Stimulated activated CD4-positive, alpha-beta T cell treated with anti-CD3 and anti-CD28 coated beads, Interleukin-2, amount 100 ng/mL, for 48 hours (primary cell): Measurements from ENCODE around the gene SNRNP48.

Source experiments
- DNase-seq, 2 donors: peaks; one replicate each; pipeline ENCODE4 v3.0.0-alpha.2; 2020

The SNRNP48 gene

DNA sequence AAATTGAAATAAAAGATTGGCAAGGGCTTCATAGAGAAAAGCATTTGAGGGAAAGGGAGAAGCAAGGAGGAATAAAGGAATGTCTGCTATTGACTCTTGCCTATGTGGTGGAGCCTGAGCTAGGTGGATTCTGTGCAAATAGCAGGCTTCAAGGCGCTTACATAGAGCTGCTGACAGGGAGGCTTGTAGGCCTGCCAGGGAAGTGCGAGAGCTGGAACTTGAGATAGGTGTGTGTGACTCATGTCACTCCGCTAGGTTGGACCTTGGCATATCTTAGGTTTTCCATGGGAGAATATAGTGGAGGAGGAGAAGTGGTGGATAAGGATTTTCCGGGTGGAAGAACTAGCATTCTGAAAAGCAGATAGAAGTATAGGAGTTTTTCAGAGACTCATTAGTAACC is 14.0 kb downstream of the SNRNP48 start:
- DNase-seq = no peak

DNA sequence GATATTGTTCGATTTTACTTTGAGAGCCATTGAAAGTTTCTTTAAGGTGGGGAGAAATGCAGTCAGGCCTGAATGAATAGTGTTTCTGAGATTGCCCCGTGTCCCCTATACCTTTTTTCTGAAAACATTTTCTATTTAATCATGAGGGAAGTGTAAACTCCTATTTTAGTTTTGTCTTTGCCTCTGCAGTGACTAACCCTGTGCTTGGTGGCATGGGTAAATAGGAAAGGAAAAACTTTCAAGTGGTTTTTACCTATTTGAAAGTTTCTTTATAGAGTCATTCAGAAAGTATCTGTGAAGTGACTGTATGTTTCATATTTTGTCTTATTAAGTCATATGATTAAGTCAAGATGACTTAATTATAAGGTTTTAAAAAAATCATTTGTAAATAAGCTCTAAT is 14.5 kb downstream of the SNRNP48 start:
- DNase-seq = no peak

DNA sequence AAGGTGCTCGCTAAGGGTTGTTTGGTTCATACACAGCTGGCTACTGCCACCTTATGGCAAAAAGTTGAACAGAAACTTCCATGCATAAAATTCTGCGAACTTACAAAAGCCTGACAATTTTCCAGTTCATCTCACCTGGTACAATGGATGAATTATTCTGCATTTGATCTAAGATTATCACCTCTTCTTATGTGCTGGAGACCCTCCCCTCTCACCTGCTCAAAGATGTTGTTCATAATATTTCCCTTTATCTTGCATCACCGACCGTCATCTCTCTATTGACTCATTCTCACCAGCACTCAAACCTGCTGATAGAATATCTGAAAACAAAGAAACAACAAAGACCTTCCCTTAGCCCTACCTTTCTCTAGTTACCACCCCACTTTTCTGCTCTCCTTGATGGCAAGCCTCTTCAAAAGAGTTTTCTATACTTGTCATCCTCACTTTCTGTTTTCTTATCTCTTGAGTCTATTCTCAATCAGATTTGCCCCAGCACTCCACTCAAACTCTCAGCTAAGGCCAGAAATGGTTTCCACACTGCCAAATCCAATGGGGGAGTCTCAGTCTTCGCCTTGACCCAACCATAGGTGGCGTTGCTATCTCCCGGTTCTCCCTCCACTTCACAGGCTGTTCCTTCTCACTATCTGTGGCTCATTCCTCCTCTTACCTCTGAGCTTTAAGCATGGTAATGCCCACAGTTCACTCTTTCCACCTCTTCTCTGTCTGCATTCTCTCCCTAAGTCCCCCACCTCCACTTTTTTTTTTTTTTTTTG is 25.8 kb downstream of the SNRNP48 start:
- DNase-seq = no peak

DNA sequence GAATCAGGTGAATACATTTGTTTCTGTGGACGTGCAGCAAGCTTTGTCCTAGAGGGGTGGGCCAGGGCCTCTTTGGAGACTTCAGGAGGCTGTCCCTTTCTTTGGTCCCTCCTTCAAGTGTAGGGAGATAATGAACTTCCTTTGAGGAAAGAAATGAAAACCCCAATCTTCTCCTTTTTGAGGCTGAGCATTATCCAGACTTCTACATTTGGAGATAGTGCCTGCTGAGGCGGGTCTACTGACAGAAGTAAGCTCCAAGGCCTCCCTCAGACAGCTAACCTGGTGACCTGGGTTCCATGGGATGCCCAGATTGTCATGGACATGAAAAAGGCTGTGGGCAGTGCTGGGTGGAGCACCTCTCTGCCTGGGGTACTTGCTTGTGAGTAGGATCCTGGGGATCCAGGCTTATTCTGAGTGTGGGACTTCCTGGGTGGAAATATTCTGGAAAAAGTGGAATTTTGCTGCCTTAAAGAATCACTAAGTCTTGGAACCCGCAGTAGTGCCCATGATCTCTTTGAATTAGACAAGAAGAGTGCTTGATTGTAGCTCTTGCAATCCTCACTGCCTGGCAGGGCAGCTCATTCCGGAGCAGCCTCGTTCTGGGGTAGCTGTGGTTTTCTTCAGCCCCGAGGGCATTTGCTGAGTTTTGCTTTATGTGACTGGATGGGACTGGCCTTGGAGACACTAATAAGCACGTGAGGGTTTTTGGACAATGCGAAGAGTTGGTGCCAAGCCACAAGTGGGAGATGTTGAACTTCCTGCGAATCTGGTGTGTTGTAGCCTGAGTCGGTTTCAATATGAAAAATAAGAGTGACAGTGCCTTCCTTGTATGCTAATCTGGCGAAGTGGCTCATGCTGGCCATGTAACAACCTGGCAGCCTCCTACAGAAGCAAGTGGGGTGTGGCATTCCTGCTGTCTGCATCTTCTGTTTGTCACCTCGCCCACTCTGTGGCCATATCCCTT is 28.1 kb downstream of the SNRNP48 start:
- DNase-seq = no peak

DNA sequence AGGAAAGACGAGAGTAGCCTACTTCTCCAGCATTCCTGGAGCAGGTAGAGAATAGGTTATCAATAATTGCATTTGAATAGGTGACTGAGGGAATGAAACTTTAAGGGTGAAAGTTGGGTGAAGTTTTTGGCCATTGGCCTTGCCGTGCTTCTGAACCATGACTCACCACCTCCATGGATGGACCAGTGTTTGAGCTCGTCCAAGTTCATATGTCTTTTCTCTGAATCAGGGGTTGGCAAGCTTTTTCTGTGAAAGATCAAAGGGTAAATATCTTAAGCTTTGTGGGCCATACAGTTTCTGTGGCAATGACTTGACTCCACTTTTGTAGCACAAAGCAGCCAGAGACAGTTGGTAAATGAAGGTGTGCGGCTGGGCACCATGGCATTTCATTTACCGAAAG is 31.8 kb downstream of the SNRNP48 start:
- DNase-seq = no peak

DNA sequence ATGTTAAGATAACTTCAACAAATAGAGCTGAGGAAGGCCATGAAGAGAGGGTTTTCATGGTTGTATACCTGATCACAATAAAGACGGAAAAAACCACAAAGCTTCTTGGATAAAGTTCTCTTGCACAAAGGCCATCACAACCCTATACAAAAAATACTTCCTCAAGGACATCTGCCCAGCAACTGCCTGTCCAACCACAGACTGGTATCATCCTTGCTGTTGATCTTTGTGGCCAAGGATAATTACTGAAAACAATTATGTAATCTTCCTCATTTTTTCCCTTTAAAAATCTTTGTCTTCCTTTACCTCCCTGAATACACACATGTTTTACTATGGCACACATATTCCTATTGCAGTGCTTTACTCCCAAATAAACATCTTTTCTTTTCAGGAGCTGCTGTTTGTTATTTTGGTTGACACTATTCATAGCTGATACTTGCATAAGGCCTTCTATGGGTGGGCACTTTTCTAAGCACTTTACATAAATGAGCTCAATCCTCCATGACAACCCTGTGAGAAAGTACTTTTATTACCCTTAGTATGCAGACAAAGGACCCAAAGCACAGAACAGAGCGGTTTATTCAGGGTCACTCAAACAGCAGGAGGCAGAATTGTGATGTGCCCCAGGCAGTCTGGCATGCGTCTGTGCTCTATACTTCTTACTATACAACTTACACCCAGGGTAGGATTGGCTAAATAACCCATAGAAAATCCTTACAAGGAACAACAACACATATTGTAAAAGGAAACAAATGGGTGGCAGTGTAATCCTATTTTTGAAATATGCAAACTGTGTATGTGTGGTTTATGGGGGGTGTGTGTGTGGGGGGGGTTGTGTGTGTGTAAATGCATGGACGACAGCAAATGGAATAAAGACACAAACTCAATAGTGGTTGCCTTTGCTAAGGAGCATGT is 35.1 kb downstream of the SNRNP48 start:
- no peak for DNase-seq

DNA sequence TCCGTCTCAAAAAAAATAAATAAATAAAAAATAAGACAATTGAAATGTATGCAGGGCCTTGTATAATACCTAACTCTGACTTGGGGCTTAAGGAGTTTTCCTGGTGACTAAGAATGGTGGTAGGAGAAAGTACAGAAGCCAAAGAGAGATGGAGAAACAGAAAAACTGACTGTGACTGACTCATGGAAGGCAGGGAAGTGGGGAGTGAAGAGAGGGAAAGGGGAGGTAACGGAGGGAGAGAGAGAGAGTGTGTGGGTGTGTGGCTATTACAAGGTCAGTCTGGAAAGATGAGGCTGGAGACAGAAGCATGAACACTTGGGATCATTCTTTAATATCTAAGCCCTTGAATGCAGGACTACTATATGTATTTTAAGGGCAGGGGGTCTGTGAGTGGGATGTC is 38.5 kb downstream of the SNRNP48 start:
- DNase-seq = no peak

DNA sequence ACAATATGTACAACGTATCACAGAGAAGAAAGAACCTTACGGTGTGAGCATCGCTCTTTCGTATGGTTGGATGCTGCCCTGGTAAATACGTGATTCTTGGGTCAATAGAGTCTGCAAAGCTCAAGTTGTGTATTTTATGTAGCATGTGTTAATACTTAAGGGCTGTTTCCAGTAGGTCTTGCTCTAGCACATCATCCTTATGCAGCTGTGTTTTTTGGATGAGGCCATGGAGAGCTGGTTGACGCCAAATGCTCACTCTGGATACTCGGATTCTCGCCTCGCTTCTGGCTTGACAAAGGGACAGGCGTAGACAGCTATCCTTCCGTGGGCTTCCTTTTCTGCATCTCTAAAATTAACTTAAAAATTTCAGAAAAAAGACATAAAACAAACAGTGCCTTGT is 38.9 kb downstream of the SNRNP48 start:
- DNase-seq = no peak

DNA sequence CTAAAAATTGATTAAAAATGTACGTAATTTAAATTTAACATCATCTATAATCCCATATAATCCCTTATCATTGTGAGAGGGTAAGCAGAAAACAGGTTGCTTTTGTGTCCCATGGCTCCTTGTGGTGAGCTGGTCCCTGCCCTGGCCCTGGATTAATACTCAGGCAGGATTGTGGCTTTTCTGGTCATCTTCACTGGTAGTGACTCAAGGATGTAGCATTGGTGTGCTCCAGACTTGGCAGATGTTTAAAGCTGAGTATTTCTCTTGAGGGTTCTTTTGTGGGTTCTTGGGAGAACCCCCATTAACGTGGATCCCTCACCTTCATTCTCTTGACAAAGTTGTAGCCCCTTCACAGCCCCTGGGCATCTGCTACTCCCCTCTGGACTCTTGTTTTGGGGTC is 39.3 kb downstream of the SNRNP48 start:
- no peak for DNase-seq

DNA sequence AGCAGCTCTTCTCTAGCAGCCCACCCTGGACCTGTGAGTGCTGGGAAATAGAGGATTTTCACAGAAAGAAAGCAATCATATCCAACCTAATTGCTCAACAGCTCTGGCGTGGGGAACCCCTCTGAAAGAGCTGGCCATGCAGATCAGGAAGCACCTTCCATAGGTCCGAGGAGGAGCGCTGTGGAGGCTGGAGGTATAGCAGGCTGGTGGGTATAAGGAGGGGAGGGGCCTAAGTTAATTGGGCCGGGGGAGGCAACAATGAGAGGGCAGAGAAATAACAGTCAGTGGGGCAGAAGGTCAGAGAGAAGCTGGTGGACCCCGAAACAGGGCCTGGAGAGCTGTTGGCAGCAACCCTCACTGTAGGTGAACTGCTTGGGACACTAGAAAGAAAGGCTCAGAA is 40.8 kb downstream of the SNRNP48 start:
- no peak for DNase-seq

DNA sequence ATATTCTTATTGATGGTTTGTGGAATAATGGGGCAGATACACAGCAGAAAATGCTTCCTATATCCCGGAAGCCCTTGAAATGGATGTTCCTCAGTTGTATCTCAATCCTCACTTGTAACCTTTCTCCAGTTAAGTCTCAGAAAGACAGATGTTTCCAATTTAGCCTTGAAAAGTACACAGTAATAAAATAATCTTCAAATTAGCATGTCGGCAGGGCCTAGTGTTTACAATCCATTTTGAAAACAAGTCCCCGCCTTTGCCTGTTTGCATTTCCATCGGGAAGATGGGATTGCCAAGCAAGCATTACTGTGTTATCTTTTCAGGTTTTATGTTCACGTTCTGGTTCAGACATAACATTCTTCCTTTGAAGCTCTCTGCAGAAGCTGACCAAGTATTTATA is 41.5 kb downstream of the SNRNP48 start:
- DNase-seq = no peak

DNA sequence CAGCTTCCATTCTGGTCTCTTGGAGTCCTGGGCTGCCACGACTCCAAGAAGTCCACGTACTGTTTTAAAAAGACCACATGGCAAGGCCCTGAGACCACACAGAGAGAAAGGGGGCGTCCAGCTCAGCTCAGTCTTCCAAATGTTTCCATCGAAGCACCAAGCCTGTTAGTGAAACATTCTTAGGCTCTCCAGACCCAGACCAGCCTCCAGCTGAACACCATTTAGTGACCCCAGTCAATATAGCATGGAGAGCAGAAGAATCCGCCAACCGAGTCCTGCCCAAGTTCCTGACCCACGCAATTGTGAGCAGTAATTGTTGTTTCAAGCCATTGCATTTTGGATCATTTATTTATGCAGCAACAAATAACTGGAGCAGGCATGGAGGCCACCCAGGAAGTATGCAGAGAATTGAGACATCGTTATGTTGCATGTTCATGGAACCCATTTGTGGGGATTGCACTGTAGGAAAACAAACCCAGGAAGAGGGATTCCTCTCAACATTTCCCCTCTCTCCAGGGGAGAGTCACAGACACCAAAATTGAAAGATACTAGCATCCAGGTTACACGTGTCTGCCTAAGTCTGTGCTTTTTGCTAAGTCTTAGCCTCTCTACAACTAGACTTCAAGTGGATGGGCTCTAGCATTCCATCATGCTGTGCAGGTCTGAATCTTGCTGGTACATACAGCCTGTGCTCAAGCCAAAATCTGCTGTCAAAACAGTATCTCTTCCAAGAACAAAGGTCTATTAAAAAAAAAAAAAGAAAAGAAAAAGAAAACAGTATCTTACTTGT is 42.7 kb downstream of the SNRNP48 start:
- no peak for DNase-seq

DNA sequence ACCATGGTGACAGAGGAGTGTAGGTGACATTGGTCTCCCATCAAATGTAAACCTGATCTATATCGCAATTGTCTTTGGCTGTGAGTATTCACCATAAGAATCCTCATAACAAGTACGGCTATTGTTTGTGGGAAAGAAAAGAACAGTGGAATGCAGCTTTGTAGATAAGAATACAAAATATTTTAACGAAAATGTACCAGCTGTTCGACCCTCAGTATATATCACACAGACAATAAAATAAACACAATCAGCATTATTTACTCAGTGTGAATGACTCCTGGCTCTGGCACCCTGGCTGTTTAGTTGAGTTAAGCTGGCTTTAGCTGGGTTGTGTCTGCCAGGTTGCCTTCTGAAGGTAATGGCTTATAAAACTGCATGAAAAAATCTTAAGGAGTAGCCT is 43.4 kb downstream of the SNRNP48 start:
- no peak for DNase-seq

DNA sequence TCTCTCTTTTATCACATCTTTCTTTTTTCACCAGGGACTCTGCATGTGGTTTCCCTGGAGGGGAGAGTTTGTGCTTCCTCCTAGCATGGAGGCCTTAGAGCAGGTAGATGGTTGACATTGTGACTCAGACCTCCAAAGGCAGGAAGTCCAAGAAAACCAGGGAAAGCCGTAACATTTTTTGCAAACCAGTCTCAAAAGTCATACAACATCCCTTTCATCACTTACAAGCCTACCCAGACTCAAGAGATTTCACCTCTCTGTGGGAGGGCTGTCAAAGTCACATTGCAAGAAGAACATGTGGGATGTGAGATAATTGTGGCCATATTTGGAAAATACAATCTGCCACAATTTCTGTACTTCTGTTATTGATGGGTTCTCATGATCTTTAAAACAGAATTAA is 46.2 kb downstream of the SNRNP48 start:
- no peak for DNase-seq

DNA sequence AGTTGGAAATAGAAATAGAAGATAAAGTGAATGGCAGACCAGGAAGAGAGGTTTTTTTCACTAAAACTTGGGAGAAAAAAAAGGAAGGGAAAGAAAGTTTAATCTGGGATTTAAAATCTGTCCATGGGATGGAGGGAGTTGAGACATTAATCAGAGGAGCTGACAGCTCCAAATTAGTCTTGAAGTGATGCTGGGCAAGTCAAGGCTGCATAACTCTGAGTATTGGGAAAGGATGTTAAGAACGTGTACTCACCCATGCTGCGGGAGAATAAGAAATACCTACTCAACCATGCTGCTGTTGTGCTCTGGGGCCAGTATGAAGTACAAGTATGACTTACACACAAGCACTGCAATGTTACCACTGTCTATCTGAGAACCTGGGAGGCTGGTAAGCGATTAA is 47.5 kb downstream of the SNRNP48 start:
- no peak for DNase-seq

DNA sequence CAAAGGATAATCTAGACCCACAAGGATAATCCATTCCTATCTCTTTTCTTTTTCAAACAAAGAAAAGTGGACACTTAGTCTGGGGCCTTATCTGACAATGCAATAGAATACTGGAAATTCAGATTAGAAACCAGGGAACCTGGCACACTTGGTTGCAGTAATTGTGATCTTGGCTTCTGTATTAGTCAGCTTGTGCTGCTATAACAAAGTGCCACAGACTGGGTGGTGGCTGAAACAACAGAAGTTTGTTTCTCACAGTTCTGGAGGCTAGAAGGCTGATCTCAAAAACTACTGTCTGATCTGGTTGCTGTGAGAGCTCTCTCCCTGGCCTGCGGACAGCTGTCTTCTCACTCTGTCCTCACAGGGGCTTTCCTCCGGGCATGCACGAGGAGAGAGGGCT is 49.4 kb downstream of the SNRNP48 start:
- DNase-seq = no peak

DNA sequence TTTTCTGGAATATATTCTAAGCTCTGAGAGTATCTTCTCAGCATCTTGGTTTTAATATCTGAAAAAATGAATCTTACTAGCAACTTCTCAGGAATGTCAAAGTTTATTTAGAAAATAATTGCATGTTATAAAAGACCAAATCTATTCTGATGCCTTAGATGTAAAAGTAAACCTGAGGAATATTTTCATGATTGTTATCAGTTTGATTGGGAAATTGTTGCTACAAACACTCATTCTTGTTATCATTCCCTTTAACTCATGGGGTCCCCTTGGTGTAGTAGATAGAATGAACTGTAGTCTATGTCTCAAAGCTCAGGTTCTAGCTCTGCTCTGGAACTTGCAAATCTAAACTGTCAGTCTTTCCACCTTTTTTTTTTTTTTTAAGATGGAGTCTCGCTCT is 50.0 kb downstream of the SNRNP48 start:
- no peak for DNase-seq

DNA sequence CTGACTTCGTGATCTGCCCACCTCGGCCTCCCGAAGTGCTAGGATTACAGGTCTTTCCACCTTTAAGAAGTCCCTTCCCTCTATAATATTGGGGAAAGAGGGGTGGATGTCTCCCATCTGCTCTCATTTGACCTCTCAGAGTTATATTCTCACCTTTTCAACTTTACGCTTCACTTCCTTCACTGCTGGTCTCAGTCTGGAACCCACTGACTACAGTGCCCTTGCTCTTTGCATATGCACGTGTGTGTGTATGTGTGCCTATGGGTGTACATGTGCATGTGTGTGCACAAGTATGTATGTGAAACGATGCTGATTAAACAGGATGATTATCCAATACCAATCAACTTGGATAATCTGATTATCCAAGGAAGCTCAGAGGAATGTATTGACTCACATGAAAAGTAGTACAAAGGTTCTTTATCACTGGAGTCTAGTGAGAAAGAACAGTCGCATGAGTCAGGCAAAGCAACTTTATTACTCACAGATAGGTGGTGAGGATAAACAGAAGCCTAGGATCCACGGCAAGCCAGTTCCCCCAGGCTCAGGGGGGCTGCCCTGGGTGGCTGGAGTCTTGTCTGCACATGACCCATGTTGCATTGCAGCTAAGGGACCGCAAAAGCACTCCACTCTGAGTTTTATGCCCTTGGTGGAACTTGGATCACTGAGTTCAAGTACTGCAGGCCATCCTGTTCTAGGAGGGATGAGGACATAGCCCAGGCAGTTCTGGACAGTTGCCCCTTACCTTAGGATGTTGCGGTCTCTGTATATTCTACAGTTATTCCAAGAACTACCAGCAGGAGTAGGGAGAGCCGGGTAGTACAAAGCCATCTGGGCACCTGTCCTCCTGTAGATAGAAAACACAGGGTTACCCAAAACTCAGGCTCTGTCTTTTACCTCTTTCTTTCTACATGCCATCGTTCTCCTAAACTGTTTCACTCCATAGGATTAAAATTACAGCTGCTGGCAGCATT is 50.9 kb downstream of the SNRNP48 start:
- no peak for DNase-seq

DNA sequence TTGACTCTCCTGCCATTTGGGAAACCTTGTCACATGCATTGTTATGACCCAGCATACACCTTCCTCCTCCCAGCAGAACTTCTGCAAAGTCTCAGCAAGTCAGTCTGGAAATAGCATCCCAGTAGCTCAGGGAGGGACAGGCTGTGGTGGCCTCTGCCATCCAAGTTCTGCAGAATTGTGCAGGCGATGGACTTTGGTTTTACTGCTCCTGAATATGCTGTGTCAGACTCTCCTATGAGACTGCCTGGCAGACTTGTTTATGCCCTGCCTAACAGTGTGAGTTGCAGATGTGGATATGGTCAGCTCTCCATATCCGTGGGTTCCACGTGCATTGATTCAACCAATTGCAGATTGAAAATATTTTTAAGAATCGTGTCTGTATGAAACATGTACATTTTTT is 52.8 kb downstream of the SNRNP48 start:
- DNase-seq = no peak

DNA sequence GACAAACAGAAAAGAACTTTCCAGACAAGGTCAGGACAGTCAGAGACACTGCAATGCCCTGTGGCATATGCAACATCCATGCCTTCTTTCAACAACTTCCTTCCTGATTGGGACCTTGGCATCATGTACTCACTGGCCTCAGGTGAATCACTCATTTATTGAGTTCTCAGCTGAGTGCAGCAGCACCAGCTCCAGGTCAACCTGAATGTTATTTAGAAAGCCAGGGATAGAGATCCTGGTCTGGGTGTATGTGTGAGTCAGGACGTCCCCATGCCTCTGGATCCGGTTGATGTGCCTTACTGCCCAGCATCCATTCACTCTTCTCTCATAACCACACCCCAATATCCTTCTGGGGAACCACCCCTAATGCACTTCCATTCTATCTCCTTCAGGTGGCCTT is 54.4 kb downstream of the SNRNP48 start:
- no peak for DNase-seq

DNA sequence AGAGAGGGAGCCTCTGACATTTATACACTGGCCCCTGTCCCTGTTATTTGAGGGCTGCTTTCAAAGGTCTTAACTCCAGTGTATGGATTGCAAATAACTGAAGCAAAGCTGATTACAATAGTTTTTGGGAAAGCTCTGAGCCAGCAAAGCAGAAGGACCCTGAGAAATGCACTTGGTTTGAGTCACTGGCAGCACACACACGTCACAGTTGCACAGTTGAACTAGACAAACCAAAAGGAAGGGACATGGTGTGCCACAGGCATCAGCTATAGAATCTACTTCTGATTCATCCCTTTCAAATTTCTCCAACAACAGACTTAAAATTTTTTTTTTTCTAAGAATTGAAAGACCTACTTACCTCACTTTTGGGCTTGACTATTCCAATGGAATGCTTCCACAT is 56.4 kb downstream of the SNRNP48 start:
- DNase-seq = no peak
